IMR-90 (cell line): ENCODE data around the gene NOS1AP.

Experiments used
- BHLHE40 ChIP-seq: fragments of 150-350 bp; IDR thresholded peaks from 2 replicates; pipeline ENCODE4 v1.6.1; 2016; ENCODE audit warnings: mild to moderate bottlenecking, low read depth, low read length
- CEBPB ChIP-seq: IDR thresholded peaks from 2 replicates; pipeline ENCODE4 v1.6.1; 2012; ENCODE audit warnings: low read depth, low read length, improper control_type of control experiment
- CHD1 ChIP-seq: IDR thresholded peaks from 2 replicates; pipeline ENCODE4 v1.6.1; 2012; ENCODE audit warnings: low read depth, low read length, improper control_type of control experiment
- MAFK ChIP-seq: IDR thresholded peaks from 2 replicates; pipeline ENCODE4 v1.6.1; 2012; ENCODE audit warnings: low read depth, low read length, improper control_type of control experiment
- MAZ ChIP-seq: IDR thresholded peaks from 2 replicates; pipeline ENCODE4 v1.6.1; 2012; ENCODE audit warnings: low read depth, mild to moderate bottlenecking, low read length, improper control_type of control experiment, moderate library complexity, borderline replicate concordance
- MXI1 ChIP-seq: IDR thresholded peaks from 2 replicates; pipeline ENCODE4 v1.6.1; 2012; ENCODE audit warnings: low read depth, mild to moderate bottlenecking, low read length, moderate library complexity, borderline replicate concordance
- NFE2L2 ChIP-seq: fragments of 150-350 bp; IDR thresholded peaks from 2 replicates; pipeline ENCODE4 v1.6.1; 2016; ENCODE audit warnings: low read depth, mild to moderate bottlenecking, low read length
- POLR2A ChIP-seq: IDR thresholded peaks from 2 replicates; pipeline ENCODE4 v1.6.1; 2012; ENCODE audit warnings: mild to moderate bottlenecking, low read depth, low read length
- RFX5 ChIP-seq: IDR thresholded peaks from 2 replicates; pipeline ENCODE4 v1.8.0; 2012; ENCODE audit warnings: low read depth, mild to moderate bottlenecking, low read length, moderate library complexity
- SMC3 ChIP-seq: fragments of 150-350 bp; IDR thresholded peaks from 2 replicates; pipeline ENCODE4 v1.6.1; 2016; ENCODE audit warnings: low read depth, mild to moderate bottlenecking, antibody characterized with exemption, low read length, moderate library complexity
- TF ChIP-seq, protein P1 (sequence below): conservative IDR thresholded peaks from 2 replicates; pipeline ENCODE4 v1.5.1; 2012; ENCODE audit warnings: mild to moderate bottlenecking, low read depth, low read length, improper control_type of control experiment
- TF ChIP-seq, protein P2 (sequence below): fragments of 150-350 bp; IDR thresholded peaks from 2 replicates; pipeline ENCODE4 v1.6.1; 2016; ENCODE audit warnings: low read depth, mild to moderate bottlenecking, low read length, moderate library complexity, borderline replicate concordance

DNA sequence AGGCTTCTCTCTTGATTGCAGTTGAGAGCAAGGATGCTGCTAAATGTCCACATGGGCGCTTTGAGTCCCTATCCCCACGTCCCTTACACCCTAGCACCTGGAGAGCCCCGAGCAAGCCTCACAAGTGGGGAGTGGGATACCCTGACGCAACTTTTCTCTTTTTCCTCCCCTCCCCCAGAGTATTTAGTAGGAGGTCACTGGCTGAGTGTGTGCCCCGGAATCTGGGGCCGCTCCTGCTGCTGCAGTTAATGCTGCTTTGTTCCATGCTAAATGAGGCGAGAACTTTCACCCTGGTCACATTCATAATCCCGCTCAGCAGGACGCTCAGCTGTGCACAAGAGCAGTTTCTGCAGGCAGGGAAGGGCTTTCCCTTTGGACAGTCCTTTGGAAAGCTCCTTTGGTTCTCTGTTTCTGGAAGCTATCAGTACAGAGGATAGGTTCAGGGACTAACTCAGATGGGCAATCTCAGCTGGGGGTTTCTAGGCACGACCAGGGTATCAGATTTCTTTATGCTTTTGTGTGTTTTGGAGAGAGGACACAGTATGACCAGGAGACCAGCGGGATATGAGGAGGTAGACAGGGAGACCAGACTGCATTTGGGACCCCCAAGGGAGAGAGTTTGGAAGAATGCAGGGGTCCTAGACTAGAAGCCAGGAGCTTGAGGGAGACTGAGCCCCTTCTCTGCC lies 75.9 kb downstream of the NOS1AP start:
- TF ChIP-seq, protein P1, sequence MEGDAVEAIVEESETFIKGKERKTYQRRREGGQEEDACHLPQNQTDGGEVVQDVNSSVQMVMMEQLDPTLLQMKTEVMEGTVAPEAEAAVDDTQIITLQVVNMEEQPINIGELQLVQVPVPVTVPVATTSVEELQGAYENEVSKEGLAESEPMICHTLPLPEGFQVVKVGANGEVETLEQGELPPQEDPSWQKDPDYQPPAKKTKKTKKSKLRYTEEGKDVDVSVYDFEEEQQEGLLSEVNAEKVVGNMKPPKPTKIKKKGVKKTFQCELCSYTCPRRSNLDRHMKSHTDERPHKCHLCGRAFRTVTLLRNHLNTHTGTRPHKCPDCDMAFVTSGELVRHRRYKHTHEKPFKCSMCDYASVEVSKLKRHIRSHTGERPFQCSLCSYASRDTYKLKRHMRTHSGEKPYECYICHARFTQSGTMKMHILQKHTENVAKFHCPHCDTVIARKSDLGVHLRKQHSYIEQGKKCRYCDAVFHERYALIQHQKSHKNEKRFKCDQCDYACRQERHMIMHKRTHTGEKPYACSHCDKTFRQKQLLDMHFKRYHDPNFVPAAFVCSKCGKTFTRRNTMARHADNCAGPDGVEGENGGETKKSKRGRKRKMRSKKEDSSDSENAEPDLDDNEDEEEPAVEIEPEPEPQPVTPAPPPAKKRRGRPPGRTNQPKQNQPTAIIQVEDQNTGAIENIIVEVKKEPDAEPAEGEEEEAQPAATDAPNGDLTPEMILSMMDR = no peak
- TF ChIP-seq POLR2A (no peak), CEBPB (no peak), RFX5 (no peak), MAFK (no peak), MXI1 (no peak), CHD1 (no peak), BHLHE40 (no peak), MAZ (no peak), SMC3 (no peak), NFE2L2 (no peak)
- TF ChIP-seq, protein P2, sequence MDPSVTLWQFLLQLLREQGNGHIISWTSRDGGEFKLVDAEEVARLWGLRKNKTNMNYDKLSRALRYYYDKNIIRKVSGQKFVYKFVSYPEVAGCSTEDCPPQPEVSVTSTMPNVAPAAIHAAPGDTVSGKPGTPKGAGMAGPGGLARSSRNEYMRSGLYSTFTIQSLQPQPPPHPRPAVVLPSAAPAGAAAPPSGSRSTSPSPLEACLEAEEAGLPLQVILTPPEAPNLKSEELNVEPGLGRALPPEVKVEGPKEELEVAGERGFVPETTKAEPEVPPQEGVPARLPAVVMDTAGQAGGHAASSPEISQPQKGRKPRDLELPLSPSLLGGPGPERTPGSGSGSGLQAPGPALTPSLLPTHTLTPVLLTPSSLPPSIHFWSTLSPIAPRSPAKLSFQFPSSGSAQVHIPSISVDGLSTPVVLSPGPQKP = no peak
